GM23338 (cell line): ENCODE results near the gene TYSND1.
"Not testable (repeated sequence)": the region's sequence is repeated elsewhere in the genome, so short reads cannot be mapped to it uniquely, and the experiment has no call there.

Experiments used
- CREB1 ChIP-seq: fragments of 250-450 bp; sonication (Bioruptor Pico); IDR thresholded peaks from 2 replicates; pipeline ENCODE4 v1.5.0; 2020; ENCODE audit warnings: low read depth, mild to moderate bottlenecking, moderate library complexity
- EZH2 ChIP-seq: fragments of 200-600 bp; sonication (generic); IDR thresholded peaks from one replicate; pipeline ENCODE4 v1.8.0; 2017; ENCODE audit warnings: antibody characterized with exemption, mild to moderate bottlenecking, low read depth; ENCODE audit not compliant: unreplicated experiment
- EZH2phosphoT487 ChIP-seq: fragments of 200-600 bp; sonication (generic); IDR thresholded peaks from one replicate; pipeline ENCODE4 v1.8.1; 2018; ENCODE audit warnings: antibody characterized with exemption; ENCODE audit not compliant: unreplicated experiment
- POLR2AphosphoS5 ChIP-seq: IDR thresholded peaks from 2 replicates; pipeline ENCODE4 v1.6.1; 2016; ENCODE audit warnings: antibody characterized with exemption, low read depth
- ZNF114 ChIP-seq: fragments of 250-450 bp; sonication (Bioruptor Pico); IDR thresholded peaks from 2 replicates; pipeline ENCODE4 v1.5.0; 2020; ENCODE audit warnings: mild to moderate bottlenecking, moderate library complexity
- TF ChIP-seq, protein P1 (sequence below), 2 experiments: fragments of 200-600 bp in 1 of 2; sonication (generic) in 1 of 2; conservative IDR thresholded peaks; 2 replicates each; pipeline versions ENCODE4 v1.5.1 to v1.6.1; 2016 to 2017; ENCODE audit warnings: antibody characterized with exemption in 2 of 2, low read depth in 2 of 2, mild to moderate bottlenecking in 2 of 2, moderate library complexity in 1 of 2
- TF ChIP-seq, protein P2 (sequence below): IDR thresholded peaks from one replicate; pipeline ENCODE4 v1.6.1; 2018; ENCODE audit warnings: antibody characterized with exemption; ENCODE audit not compliant: unreplicated experiment

DNA sequence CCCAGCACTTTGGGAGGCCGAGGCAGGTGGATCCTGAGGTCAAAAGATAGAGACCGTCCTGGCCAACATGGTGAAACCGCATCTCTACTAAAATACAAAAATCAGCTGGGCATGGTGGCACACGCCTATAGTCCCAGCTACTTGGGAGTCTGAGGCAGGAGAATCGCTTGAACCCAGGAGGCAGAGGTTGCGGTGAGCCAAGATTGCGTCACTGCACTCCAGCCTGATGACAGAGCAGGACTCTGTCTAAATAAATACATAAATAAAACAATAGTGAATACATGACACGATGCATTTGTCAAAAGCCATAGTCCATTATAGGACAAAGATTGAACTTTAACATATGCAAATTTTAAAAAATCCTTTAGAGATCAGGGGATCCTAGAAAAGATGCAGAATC is 32.7 kb upstream of the TYSND1 start:
- TF ChIP-seq, protein P1, sequence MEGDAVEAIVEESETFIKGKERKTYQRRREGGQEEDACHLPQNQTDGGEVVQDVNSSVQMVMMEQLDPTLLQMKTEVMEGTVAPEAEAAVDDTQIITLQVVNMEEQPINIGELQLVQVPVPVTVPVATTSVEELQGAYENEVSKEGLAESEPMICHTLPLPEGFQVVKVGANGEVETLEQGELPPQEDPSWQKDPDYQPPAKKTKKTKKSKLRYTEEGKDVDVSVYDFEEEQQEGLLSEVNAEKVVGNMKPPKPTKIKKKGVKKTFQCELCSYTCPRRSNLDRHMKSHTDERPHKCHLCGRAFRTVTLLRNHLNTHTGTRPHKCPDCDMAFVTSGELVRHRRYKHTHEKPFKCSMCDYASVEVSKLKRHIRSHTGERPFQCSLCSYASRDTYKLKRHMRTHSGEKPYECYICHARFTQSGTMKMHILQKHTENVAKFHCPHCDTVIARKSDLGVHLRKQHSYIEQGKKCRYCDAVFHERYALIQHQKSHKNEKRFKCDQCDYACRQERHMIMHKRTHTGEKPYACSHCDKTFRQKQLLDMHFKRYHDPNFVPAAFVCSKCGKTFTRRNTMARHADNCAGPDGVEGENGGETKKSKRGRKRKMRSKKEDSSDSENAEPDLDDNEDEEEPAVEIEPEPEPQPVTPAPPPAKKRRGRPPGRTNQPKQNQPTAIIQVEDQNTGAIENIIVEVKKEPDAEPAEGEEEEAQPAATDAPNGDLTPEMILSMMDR (conservative IDR thresholded peaks at IDR 0.05; ENCODE audit: low read depth in 2 of 2): not testable (repeated sequence)
- not testable (repeated sequence) for TF ChIP-seq CREB1 (CRISPR knock-in tag); EZH2; POLR2AphosphoS5; ZNF114; EZH2phosphoT487
- TF ChIP-seq, protein P2, sequence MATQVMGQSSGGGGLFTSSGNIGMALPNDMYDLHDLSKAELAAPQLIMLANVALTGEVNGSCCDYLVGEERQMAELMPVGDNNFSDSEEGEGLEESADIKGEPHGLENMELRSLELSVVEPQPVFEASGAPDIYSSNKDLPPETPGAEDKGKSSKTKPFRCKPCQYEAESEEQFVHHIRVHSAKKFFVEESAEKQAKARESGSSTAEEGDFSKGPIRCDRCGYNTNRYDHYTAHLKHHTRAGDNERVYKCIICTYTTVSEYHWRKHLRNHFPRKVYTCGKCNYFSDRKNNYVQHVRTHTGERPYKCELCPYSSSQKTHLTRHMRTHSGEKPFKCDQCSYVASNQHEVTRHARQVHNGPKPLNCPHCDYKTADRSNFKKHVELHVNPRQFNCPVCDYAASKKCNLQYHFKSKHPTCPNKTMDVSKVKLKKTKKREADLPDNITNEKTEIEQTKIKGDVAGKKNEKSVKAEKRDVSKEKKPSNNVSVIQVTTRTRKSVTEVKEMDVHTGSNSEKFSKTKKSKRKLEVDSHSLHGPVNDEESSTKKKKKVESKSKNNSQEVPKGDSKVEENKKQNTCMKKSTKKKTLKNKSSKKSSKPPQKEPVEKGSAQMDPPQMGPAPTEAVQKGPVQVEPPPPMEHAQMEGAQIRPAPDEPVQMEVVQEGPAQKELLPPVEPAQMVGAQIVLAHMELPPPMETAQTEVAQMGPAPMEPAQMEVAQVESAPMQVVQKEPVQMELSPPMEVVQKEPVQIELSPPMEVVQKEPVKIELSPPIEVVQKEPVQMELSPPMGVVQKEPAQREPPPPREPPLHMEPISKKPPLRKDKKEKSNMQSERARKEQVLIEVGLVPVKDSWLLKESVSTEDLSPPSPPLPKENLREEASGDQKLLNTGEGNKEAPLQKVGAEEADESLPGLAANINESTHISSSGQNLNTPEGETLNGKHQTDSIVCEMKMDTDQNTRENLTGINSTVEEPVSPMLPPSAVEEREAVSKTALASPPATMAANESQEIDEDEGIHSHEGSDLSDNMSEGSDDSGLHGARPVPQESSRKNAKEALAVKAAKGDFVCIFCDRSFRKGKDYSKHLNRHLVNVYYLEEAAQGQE: not testable (repeated sequence)
